ENCODE results near the gene XRCC1. TPM values are rescaled to one million over a fixed set of nuclear protein-coding genes. Genes with fewer than 3 reads are reported as not detected.
"Not testable (repeated sequence)": the region's sequence is repeated elsewhere in the genome, so short reads cannot be mapped to it uniquely, and the experiment has no call there.

Gene XRCC1
- polyA plus RNA-seq, 3 donors, result 13.1 to 23.0 (median 19.3) TPM

DNA sequence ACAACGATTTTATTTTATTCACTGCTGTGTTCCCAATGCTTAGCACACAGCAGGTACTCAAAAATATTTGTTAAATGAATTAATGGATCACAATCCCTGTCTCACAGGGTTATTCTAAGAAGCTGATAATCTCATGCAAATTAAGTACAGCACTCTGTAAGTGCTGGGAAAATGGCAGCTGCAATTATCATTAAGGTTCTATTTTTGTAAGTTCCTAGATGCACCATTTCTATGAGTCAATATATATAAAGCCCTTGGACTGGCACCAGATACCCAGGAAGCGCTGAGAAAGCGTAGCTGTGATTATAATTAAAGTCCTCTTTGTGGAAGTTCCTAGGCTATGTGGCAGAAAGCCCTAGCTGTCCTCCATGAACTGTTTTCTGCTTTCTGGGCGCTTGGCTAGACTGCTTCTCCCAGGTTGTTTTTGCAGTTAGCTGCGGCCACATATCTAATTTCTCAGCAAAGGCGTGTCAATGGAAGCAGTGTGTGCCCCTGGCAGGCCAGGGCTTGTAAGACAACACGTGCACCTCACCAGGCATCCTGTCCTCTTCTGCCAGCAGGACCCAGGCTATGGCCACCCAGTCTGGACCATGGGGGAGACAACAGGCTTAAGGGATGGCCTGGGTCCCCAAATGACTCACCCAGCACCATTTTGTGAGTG, 31.4 kb upstream of the XRCC1 start:
- Histone ChIP-seq H4K20me1 (ENCODE audit: insufficient read depth, low read length) (no peaks in the 10 kb centered on the region), H3K27me3 (ENCODE audit: control insufficient read depth in 2 of 2, insufficient read depth in 2 of 2, low read length in 2 of 2) (no peaks in the 10 kb centered on the region), H3K4me3 (replicated peaks in 1 of 3; ENCODE audit: low read depth in 2 of 3, low read length in 3 of 3) (peak overlapping the region in 1 of 3 experiments; percentile 69), H3K9ac (ENCODE audit: insufficient read depth, low read length, poor library complexity, severe bottlenecking) (no peak overlapping the region), H3K27ac (ENCODE audit: low read depth in 1 of 2, low read length in 2 of 2) (no peak overlapping the region), H3K4me2 (replicated peaks; ENCODE audit: extremely low read depth, low read length, poor library complexity, severe bottlenecking) (no peak overlapping the region), H3K36me3 (replicated peaks in 1 of 2; ENCODE audit: control insufficient read depth in 1 of 2, insufficient read depth in 2 of 2, low read length in 2 of 2) (peaks cover under 1 to 14% of the 10 kb centered on the region in 2 donors), H2AFZ (ENCODE audit: insufficient read depth, low read depth, low read length, poor library complexity, severe bottlenecking) (peak overlapping the region; percentile 83), H3K9me3 (replicated peaks in 1 of 2; ENCODE audit: control insufficient read depth in 1 of 2, insufficient read depth in 1 of 2, low read length in 2 of 2) (no peaks in the 10 kb centered on the region), H3K4me1 (ENCODE audit: control insufficient read depth in 1 of 2, insufficient read depth in 2 of 2, low read length in 2 of 2) (peaks cover 6 to 11% of the 10 kb centered on the region in 2 donors), H3K79me2 (ENCODE audit: insufficient read depth, low read length) (no peaks in the 10 kb centered on the region)
- intact Hi-C loops (cut with micrococcal nuclease), result no loop called here
- Mint-ChIP-seq H3K9me3 (peaks cover 0 to 2% (median 0%) of the 10 kb centered on the region in 7 donors), H3K36me3 (peaks cover 18 to 20% of the 10 kb centered on the region in 2 donors), H3K27me3 (ENCODE audit: low read depth in 3 of 3) (peaks cover 0 to 2% (median 0%) of the 10 kb centered on the region in 3 donors), H3K4me1 (peaks cover 9% of the 10 kb centered on the region), H3K4me3 (no peak overlapping the region), H3K27ac (peak overlapping the region in 1 of 7 donors; percentile 0)
- TF ChIP-seq, protein P1, sequence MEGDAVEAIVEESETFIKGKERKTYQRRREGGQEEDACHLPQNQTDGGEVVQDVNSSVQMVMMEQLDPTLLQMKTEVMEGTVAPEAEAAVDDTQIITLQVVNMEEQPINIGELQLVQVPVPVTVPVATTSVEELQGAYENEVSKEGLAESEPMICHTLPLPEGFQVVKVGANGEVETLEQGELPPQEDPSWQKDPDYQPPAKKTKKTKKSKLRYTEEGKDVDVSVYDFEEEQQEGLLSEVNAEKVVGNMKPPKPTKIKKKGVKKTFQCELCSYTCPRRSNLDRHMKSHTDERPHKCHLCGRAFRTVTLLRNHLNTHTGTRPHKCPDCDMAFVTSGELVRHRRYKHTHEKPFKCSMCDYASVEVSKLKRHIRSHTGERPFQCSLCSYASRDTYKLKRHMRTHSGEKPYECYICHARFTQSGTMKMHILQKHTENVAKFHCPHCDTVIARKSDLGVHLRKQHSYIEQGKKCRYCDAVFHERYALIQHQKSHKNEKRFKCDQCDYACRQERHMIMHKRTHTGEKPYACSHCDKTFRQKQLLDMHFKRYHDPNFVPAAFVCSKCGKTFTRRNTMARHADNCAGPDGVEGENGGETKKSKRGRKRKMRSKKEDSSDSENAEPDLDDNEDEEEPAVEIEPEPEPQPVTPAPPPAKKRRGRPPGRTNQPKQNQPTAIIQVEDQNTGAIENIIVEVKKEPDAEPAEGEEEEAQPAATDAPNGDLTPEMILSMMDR (IDR thresholded peaks at IDR 0.05), result no peak
- no peak for DNase-seq
- whole genome bisulfite sequencing (ENCODE audit: insufficient coverage), result 100% methylated on average over 5 of the region's 7 CpGs

DNA sequence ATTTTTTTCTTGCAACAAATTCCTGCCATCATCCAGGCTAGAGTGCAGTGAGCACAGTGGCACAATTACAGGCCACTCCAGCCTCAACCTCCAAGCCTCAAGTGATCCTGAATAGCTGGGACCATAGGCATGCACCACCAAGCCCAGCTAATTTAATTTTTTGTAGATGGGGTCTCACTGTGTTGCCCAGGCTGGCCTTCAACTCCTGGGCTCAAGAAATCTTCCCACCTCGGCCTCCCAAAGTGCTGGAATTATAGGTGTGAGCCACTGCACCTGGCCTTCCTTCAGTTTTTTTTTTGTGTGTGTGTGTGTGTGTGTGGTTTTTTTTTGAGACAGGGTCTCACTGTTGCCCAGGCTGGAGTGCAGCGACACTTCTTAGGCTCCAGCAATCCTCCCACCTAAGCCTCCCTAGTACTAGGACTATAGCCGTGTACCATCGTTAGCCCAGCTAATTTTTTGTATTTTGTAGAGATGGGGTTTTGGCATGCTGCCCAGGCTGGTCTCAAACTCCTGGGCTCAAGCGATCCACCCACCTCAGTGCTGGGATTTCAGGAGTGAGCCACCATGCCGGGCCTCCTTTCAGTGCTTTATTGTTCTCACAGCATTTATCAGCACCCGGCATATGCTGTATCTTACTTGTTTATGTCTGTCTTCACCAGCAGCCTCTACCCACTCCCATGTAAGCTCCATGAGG, 30.7 kb upstream of the XRCC1 start:
- no peak overlapping the region for H3K4me3 ChIP-seq (replicated peaks in 1 of 3; ENCODE audit: low read depth in 2 of 3, low read length in 3 of 3)
- TF ChIP-seq, protein P1 (IDR thresholded peaks at IDR 0.05), result no peak
- Mint-ChIP-seq H3K4me1 (peaks cover 9% of the 10 kb centered on the region), H3K27ac (no peak overlapping the region), H3K27me3 (ENCODE audit: low read depth in 3 of 3) (peaks cover 0 to 2% (median 0%) of the 10 kb centered on the region in 3 donors), H3K36me3 (peaks cover 22 to 23% of the 10 kb centered on the region in 2 donors), H3K9me3 (no peaks in the 10 kb centered on the region), H3K4me3 (no peak overlapping the region)
- no peak overlapping the region for H3K27ac ChIP-seq (ENCODE audit: low read depth in 1 of 2, low read length in 2 of 2)
- intact Hi-C loops (cut with micrococcal nuclease), result no loop called here
- 80% methylated on average over 3 of the region's 7 CpGs for WGBS (ENCODE audit: insufficient coverage)
- H3K36me3 ChIP-seq (replicated peaks in 1 of 2; ENCODE audit: control insufficient read depth in 1 of 2, insufficient read depth in 2 of 2, low read length in 2 of 2), result peaks cover 7 to 21% of the 10 kb centered on the region in 2 donors
- H3K79me2 ChIP-seq (ENCODE audit: insufficient read depth, low read length), result no peaks in the 10 kb centered on the region
- no peak overlapping the region for H2AFZ ChIP-seq (ENCODE audit: insufficient read depth, low read depth, low read length, poor library complexity, severe bottlenecking)
- H3K4me2 ChIP-seq (replicated peaks; ENCODE audit: extremely low read depth, low read length, poor library complexity, severe bottlenecking), result no peak overlapping the region
- H3K27me3 ChIP-seq (ENCODE audit: control insufficient read depth in 2 of 2, insufficient read depth in 2 of 2, low read length in 2 of 2), result no peaks in the 10 kb centered on the region
- no peak overlapping the region for H3K9ac ChIP-seq (ENCODE audit: insufficient read depth, low read length, poor library complexity, severe bottlenecking)
- DNase-seq, result no peak
- no peaks in the 10 kb centered on the region for H4K20me1 ChIP-seq (ENCODE audit: insufficient read depth, low read length)
- H3K9me3 ChIP-seq (replicated peaks in 1 of 2; ENCODE audit: control insufficient read depth in 1 of 2, insufficient read depth in 1 of 2, low read length in 2 of 2), result no peaks in the 10 kb centered on the region
- H3K4me1 ChIP-seq (ENCODE audit: control insufficient read depth in 1 of 2, insufficient read depth in 2 of 2, low read length in 2 of 2), result peaks cover 6 to 11% of the 10 kb centered on the region in 2 donors

DNA sequence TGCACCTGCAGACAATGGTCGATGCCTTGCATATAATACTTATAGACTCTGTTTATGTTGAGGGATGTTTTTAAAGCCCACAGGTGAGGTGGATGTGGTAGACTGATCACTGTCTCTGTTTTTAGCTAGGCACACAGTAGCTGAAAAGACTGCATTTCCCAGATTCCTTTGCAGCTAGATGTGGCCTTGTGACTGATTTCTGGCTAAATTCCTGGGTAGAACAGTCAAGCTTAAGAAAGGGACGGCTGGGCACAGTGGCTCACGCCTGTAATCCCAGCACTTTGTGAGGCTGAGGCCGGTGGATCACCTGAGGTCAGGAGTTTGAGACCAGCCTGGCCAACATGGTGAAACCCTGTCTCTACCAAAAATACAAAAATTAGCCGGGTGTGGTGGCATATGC, 25.0 kb upstream of the XRCC1 start:
- H3K4me3 Mint-ChIP-seq; H3K4me3 ChIP-seq (replicated peaks in 1 of 3; ENCODE audit: low read depth in 2 of 3, low read length in 3 of 3); intact Hi-C loops (cut with micrococcal nuclease); H3K9ac ChIP-seq (ENCODE audit: insufficient read depth, low read length, poor library complexity, severe bottlenecking); H3K4me2 ChIP-seq (replicated peaks; ENCODE audit: extremely low read depth, low read length, poor library complexity, severe bottlenecking); H3K27me3 Mint-ChIP-seq (ENCODE audit: low read depth in 3 of 3); H3K9me3 Mint-ChIP-seq; H4K20me1 ChIP-seq (ENCODE audit: insufficient read depth, low read length); H3K27me3 ChIP-seq (ENCODE audit: control insufficient read depth in 2 of 2, insufficient read depth in 2 of 2, low read length in 2 of 2); H2AFZ ChIP-seq (ENCODE audit: insufficient read depth, low read depth, low read length, poor library complexity, severe bottlenecking); H3K9me3 ChIP-seq (replicated peaks in 1 of 2; ENCODE audit: control insufficient read depth in 1 of 2, insufficient read depth in 1 of 2, low read length in 2 of 2); DNase-seq; H3K27ac ChIP-seq (ENCODE audit: low read depth in 1 of 2, low read length in 2 of 2): not testable (repeated sequence)
- peaks cover 20% of the 10 kb centered on the region for H3K4me1 Mint-ChIP-seq
- H3K79me2 ChIP-seq (ENCODE audit: insufficient read depth, low read length), result peaks cover 28% of the 10 kb centered on the region
- peaks cover 18% of the 10 kb centered on the region in 2 donors for H3K4me1 ChIP-seq (ENCODE audit: control insufficient read depth in 1 of 2, insufficient read depth in 2 of 2, low read length in 2 of 2)
- H3K27ac Mint-ChIP-seq, result peak overlapping the region in 1 of 7 donors; percentile 19
- peaks cover 27 to 50% of the 10 kb centered on the region in 2 donors for H3K36me3 ChIP-seq (replicated peaks in 1 of 2; ENCODE audit: control insufficient read depth in 1 of 2, insufficient read depth in 2 of 2, low read length in 2 of 2)
- WGBS (ENCODE audit: insufficient coverage), result 100% methylated on average over 2 of the region's 5 CpGs
- peaks cover 30 to 38% of the 10 kb centered on the region in 2 donors for H3K36me3 Mint-ChIP-seq

All from CD14-positive monocyte (primary cell).